OCI-M2 (cell line): Measurements from ENCODE around the gene ATP8B4.
"Not testable (repeated sequence)": the region's sequence is repeated elsewhere in the genome, so short reads cannot be mapped to it uniquely, and the experiment has no call there.

Experiments
- DNase-seq: peaks from one replicate; lab custom pipeline; 2025; ENCODE audit not compliant: unreplicated experiment; lab: John Stamatoyannopoulos, UW

Gene ATP8B4

GRCh38 chr15:50119063-50120040 lies at the start of gene ATP8B4:
Gene ATP8B4 (minus strand): TSS chr15:50119233. CDS start chr15:50106966, 12,267 bp downstream.
- DNase-seq, result no peak

DNA sequence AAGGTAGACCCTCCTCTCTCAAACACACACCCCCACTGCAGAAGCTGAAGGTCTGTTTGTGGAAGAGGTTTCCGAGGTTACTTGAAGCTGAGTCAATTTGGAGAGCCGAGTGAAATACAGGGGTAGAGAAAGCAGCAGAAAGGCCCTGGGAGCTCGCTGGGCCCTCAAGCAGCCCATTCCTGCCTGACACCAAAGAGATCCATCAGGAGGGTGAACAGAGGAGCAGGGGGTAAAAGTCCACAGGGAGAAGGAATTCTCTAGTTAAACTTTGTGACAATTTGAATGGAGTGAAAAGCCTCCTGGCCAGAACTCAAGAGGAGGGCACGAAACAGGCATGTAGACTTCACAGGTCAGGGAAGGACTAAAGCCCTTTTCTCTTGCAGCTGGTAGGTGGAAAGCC lies 49.3 kb upstream of the ATP8B4 start:
- no peak for DNase-seq

DNA sequence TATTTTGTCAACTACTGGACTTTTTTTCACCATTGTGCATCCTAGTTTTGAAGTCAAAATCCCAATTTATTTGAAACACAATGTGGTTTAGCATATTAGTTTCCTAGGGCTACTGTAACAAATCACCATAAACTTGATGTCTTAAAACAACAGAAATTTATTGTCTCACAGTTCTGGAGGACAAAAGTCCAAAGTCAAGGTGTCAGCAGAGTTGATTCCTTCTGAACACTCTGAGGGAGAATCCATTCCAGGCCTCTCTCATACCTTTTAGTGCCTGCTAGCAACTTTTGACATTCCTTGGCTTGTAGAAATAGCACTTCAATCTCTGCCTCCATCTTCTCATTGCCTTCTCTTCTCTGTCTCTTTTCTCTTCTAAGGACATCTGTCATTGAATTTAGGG lies 48.1 kb upstream of the ATP8B4 start:
- DNase-seq, result no peak

- DNase-seq, result no peak
Measured at GRCh38 chr15:50166216-50166615, 47.2 kb upstream of the ATP8B4 start.

DNA sequence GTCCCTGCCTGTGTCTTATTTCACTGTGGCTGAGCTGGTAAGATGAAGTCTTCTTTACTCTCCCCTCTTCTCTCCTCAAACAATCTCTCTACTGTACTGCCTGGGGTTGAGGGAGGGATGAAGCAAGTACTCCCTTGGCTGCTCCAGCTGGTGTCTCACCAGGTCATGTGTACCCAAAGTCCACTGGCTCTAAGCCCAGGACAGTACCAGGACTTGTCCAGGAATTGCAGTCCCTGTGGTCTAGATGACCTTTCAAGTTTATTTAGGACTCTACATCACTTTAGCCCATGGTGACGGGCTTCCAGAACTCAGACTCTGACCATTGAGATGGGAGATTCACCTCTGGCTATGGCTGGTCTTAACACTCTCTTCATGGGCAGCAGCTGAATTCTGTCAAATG lies 45.4 kb upstream of the ATP8B4 start:
- DNase-seq, result no peak

DNA sequence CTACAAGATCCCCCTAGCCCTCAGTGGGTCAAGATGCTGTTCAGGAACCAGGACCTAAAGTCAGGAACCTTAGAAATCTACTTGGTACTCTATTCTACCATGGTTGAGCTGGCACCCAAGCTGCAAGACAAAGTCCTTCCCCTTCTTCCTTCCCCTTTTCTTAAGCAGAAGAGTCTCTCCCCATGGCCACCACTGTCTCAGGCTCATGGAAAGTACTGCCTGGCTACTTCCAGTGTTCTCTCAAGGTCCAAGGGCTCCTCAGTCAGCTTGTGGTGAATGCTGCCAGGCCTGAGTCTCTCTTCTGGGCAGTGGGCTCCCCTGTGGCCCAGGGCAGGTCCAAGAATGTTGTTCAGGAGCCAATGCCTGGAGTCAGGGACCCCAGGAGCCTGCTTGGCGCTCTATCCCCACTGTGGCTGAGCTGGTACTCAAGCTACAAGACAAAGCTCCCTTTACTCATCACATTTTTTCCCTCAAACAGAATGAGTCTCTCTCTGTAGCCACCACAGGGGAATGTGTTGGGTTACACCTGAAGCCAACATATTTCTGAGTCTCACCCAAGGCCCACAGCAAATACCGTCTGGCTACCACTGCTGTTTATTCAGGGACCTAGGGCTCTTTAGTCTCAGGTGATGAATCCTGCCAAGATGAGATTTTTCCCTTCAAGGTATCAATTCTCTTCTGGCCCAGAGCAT lies 44.8 kb upstream of the ATP8B4 start:
- DNase-seq, result no peak

GRCh38 chr15:50162969-50163718 lies 44.1 kb upstream of the ATP8B4 start:
- DNase-seq, result no peak

- DNase-seq, result not testable (repeated sequence)
Measured at GRCh38 chr15:50158236-50158635, 39.2 kb upstream of the ATP8B4 start.

- DNase-seq, result no peak
Measured at GRCh38 chr15:50151476-50151875, 32.4 kb upstream of the ATP8B4 start.

- DNase-seq, result no peak
Measured at GRCh38 chr15:50150851-50151250, 31.8 kb upstream of the ATP8B4 start.

DNA sequence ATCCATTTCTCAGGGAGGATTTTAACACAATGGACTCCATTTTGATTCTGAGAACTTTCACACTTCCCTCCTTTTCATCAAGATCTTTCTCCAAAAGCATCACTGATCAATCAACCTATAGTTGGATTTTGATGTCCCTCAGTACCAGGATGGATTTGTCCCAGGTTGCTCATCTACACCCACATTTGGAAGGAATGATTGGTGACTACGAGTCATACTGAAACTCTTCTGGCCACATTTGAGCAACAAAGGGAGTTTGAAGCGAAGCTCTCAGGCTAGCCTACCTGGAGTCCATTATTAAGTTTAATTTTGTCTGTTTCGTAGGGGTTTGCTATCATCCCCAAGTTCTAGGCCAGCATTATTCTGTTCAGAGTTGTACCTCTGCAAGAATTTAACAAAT lies 31.3 kb upstream of the ATP8B4 start:
- DNase-seq, result no peak

DNA sequence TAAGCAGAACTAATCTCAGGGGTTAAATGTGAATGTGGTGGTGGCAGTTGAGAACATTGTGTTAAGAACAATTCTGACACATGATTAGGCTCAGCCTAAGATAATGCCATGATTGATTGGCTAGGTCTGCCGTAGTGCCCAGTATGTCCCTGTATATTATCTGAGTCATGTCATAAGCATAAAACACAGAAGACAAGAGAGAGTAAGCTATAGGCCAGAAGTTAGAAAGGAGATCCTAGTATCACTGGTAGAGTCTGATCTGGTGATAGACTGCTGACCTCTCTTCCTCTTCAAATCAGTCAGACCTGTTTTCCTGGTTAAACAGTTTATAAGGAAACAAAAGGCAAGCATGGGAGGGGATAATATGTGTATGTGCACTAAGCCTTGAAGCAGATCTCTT lies 30.1 kb upstream of the ATP8B4 start:
- DNase-seq, result no peak

- DNase-seq, result no peak
Measured at GRCh38 chr15:50148362-50148963, 29.4 kb upstream of the ATP8B4 start.

- DNase-seq, result no peak
Measured at GRCh38 chr15:50146632-50147031, 27.6 kb upstream of the ATP8B4 start.

- no peak for DNase-seq
Measured at GRCh38 chr15:50145451-50145872, 26.4 kb upstream of the ATP8B4 start.

- DNase-seq, result no peak
Measured at GRCh38 chr15:50144341-50145120, 25.5 kb upstream of the ATP8B4 start.

DNA sequence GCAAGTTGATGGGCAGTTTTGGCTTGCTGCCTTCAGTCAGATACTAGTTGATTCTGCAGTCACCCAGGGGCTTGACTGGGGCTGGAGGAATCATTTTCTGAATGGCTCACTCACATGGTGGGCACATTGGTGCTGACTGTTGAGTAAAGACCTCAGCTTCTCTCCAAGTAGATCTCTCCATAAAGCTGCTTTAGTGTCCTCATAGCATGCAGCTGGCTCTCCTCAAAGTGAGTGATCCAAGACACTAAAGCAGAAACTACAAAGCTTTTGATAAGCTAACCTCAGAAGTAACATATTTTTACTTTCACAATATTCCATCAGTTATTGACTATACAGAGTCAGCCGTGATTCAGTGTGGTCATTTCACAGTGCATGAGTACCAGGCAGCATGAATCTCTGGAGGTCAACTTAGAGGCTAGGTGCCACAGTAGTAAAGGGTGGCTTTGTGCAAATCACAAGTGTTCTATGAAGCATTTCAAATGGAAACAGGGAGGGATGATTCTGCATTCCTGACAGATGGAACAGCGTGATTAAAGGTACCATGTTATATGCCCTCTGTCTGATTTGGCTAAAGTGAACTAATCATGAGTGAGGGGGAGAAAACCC lies 24.3 kb upstream of the ATP8B4 start:
- DNase-seq, result no peak

DNA sequence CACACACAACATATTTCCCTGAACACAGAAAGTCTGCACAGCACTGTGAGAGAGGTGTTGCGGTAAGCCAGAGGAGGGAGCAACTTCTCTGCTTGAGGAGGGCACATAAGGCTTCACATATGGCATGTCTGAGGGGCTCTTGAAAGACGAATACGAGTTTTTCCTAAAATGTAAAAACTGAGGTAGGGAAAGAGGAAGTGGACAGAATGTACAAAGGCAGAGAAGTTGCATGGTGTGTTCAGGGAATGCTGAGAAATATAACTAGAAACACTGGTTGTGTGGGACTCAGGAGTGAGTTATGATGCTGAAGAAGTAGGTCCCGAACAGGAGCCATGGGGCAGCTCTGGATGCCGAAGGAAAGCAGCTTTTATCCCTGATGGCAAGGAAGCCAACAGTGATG lies 22.8 kb upstream of the ATP8B4 start:
- no peak for DNase-seq

- no peak for DNase-seq
Measured at GRCh38 chr15:50140983-50141382, 21.9 kb upstream of the ATP8B4 start.

- DNase-seq, result no peak
Measured at GRCh38 chr15:50140098-50140497, 21.1 kb upstream of the ATP8B4 start.
